Heart left ventricle (tissue), 16 donors: Measurements from ENCODE around the gene CELSR1. TPM values are rescaled to one million over a fixed set of nuclear protein-coding genes. Genes with fewer than 3 reads are reported as not detected.

Experiments used
- ATAC-seq, 4 donors: fragments of 200-7000 bp; cut with Tn5 transposase; one replicate each; pipeline ENCODE4 v1.9.1; 2020 to 2022; ENCODE audit warnings: moderate library complexity in 4 of 4, mild to moderate bottlenecking in 3 of 4, moderate number of reproducible peaks in 1 of 4
- DNase-seq, 5 donors: peaks; one replicate each; pipeline ENCODE4 v3.0.0-alpha.2; 2020
- H3K27ac ChIP-seq, 12 donors: fragments of 200-600 bp; sonication (generic) in 4 of 12; one replicate each; pipeline versions ENCODE4 v1.5.0 to v1.8.0; 2016 to 2022; ENCODE audit warnings: mild to moderate bottlenecking in 2 of 12
- H3K27me3 ChIP-seq, 9 donors: fragments of 200-600 bp; sonication (generic) in 2 of 9; one replicate each; pipeline versions ENCODE4 v1.5.1 to v1.8.0; 2016 to 2022; ENCODE audit warnings: mild to moderate bottlenecking in 3 of 9
- H3K36me3 ChIP-seq, 9 donors: fragments of 200-600 bp; sonication (generic) in 2 of 9; one replicate each; pipeline versions ENCODE4 v1.5.0 to v1.8.0; 2018 to 2022; ENCODE audit warnings: mild to moderate bottlenecking in 2 of 9
- H3K4me1 ChIP-seq, 12 donors: fragments of 200-600 bp; sonication (generic) in 4 of 12; one replicate each; pipeline versions ENCODE4 v1.5.0 to v1.8.0; 2016 to 2022; ENCODE audit warnings: mild to moderate bottlenecking in 3 of 12
- H3K4me3 ChIP-seq, 12 donors: fragments of 200-600 bp; sonication (generic) in 4 of 12; one replicate each; pipeline versions ENCODE4 v1.5.0 to v1.8.0; 2017 to 2022; ENCODE audit warnings: mild to moderate bottlenecking in 9 of 12, moderate library complexity in 4 of 12
- H3K9me3 ChIP-seq, 12 donors: fragments of 200-600 bp; sonication (generic) in 4 of 12; one replicate each; pipeline versions ENCODE4 v1.5.0 to v1.8.0; 2016 to 2022; ENCODE audit warnings: mild to moderate bottlenecking in 1 of 12
- CTCF ChIP-seq, 12 donors: fragments of 200-600 bp; sonication (generic) in 4 of 12; IDR thresholded peaks; one replicate each; pipeline versions ENCODE4 v1.5.0 to v1.8.0; 2018 to 2022; ENCODE audit warnings: antibody characterized with exemption in 12 of 12, mild to moderate bottlenecking in 5 of 12
- POLR2A ChIP-seq, 2 donors: fragments of 450-650 bp; IDR thresholded peaks; one replicate each; pipeline ENCODE4 v1.6.1; 2017; ENCODE audit warnings: antibody characterized with exemption in 2 of 2, mild to moderate bottlenecking in 2 of 2, moderate library complexity in 2 of 2
- WGBS, 4 donors: extraction: QIAGEN DNeasy Blood & Tissue Kit in 2 of 4; methylation state at CpG; one replicate each; pipeline versions ENCODE4 v1.1.5 to v1.1.7; 2013 to 2018; 5-methylcytosine and 5-hydroxymethylcytosine counted together
- intact Hi-C, 10 donors: fragments of 100-400 bp; cut with DNase I; formaldehyde crosslinking; loops; one replicate each; pipeline versions ENCODE4 v1.11.1 to v1.14.2; 2022
- polyA plus RNA-seq, 2 donors: library from polyadenylated mRNA; stranded (reverse); fragments of 200-250 nt; gene quantifications; one replicate each; pipeline ENCODE4 v1.2.3, GENCODE V29; 2013
- total RNA-seq, 9 donors: library from RNA; depleted of rRNA in 2 of 9; stranded (reverse); fragments of >200 nt in 2 of 9; fragmentation: NEBNext Ultra II Directional in 3 of 9; extraction: Animal tissue kit (Norgen Biotek cat#: 25700) in 3 of 9; gene quantifications; one replicate each; pipeline versions ENCODE4 v1.1.0 to v1.2.4, GENCODE V29; 2016 to 2023
- donor health status: ischemic (EF 13 %, LVEDD 7.1; RV severe dilation, severe dysfunction).
- donor health status: healthy with polysubstance abuse.
- donor health status: DM: no; HTN: yes; CAD: no.
- donor health status: DM: no; HTN: no; CAD: no.
- donor health status: ischemic (EF 25% LVEDD 6.9; RV normal size, moderate dysfunction).
- donor health status: ischemic (EF 25% LVEDD 5.7; RV mildly dilated, moderate dysfunction).
- donor health status: healthy.
- donor health status: DM: yes; HTN: yes; CAD: no.
- donor health status: ischemic (EF 35%, LVEDD 5.7; RV mildly dilated, moderate dysfunction).
- donor health status: nonischemic (EF 11% LVEDD 7.7; RV severe dilation, severe dysfunction).
- donor health status: DM: yes; HTN: yes; CAD: no.
- donor health status: PGD.
- donor health status: ischemic (EF 29% LVEDD 5.4; RV normal size, mild dysfunction).
- donor health status: nonischemic (EF 23%, LVEDD 6.1; RV moderate dilation, normal function).

The CELSR1 gene
- total and polyA plus RNA-seq, 11 donors: 5.9 to 15.8 (median 11.9) TPM

DNA sequence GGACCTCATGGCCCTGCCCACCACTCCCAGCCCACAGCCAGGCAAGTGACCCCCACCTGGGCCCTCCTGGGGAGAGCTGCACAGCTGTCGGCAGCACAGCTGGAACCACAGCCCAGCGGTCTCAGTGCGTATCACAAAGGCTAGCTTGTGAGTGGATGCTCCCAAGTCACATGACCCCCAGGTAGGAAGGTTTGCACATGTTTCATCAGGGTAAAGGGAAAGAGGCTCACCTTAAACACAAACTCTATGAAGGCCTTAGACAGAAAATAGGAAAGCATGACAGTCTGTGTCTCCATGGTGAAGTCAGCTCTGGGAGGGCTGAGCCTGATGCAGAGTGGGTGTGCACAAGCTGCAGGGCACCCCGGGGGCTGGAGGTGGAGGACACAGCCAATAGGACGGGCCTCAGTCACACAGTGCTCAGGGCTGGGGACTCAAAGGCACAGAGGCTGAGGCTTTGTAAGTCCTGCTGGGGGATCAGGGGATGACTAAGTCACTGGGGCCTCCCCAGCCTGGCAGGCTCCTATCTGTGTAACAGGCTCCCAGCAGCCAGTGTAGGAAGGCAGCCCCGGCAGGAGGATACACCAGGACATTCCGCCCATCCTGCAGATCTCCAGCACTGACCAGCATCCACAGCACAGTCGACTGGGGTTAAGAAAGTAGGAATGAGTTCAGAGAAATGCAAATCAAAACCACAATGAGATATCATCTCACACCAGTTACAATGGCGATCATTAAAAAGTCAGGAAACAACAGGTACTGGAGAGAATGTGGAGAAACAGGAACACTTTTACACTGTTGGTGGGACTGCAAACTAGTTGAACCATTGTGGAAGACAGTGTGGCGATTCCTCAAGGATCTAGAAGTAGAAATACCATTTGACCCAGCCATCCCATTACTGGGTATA is 22.0 kb downstream of the CELSR1 start:
- no peaks in the 10 kb centered on the region for H3K9me3 ChIP-seq
- peaks cover 0 to 5% (median 0%) of the 10 kb centered on the region in 12 donors for H3K4me1 ChIP-seq
- intact Hi-C loops: no loop called here
- DNase-seq: peak in 1 of 5 donors; percentile 35
- no peaks in the 10 kb centered on the region for H3K27me3 ChIP-seq
- no peaks in the 10 kb centered on the region for H3K36me3 ChIP-seq
- TF ChIP-seq POLR2A (IDR thresholded peaks at IDR 0.05) (no peak), CTCF (IDR thresholded peaks at IDR 0.05) (no peak)
- WGBS, 4 donors: 84 to 90% (median 87%) methylated on average over 10 of the region's 10 CpGs
- no peak for ATAC-seq
- no peak overlapping the region for H3K27ac ChIP-seq
- no peak overlapping the region for H3K4me3 ChIP-seq

DNA sequence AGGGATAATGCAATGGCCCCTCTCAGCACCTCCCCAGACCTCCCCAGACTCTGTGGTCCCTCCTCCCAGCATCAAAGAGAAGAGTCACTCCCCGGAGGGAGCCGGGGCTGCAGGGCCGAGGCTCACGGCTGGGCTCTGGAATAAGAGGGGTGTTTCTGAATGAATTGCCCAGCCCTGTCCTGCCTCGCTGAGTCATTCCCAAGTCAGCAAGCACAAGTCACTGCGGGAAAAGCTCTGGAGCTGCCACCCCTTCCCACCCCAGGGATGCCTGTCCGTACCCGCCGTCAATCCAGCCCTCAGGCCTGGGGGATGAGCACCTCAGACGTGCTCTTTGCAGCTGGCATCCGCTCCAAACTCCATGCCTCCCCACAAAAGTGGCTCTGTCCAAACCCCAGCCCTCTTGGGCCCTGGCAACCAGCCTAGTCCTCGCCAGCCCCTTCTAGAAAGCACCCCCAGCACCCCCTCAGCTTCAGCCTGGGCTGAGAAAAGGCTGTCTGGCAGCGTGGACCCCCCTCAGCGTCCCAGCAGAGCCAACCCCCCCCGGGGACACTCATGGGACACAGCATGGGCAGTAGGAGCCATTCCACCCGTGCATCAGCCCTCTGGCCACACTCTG is 22.7 kb downstream of the CELSR1 start:
- intact Hi-C loops: no loop called here
- Histone ChIP-seq H3K27me3 (no peaks in the 10 kb centered on the region), H3K27ac (no peak overlapping the region), H3K36me3 (no peaks in the 10 kb centered on the region), H3K9me3 (no peaks in the 10 kb centered on the region), H3K4me3 (no peak overlapping the region), H3K4me1 (peaks cover 0 to 5% (median 0%) of the 10 kb centered on the region in 12 donors)
- WGBS, 4 donors: 76 to 96% (median 84%) methylated on average over 5 to 16 of the region's 16 CpGs
- no peak for ATAC-seq
- peak in 1 of 5 donors; percentile 6 for DNase-seq
- TF ChIP-seq POLR2A (IDR thresholded peaks at IDR 0.05): no peak
- no peak for TF ChIP-seq CTCF (IDR thresholded peaks at IDR 0.05)

- no peak for ATAC-seq
- peak in 1 of 5 donors; percentile 17 for DNase-seq
- 90 to 94% (median 92%) methylated on average over 9 to 16 of the region's 16 CpGs for WGBS, 4 donors
- Histone ChIP-seq H3K27me3 (no peaks in the 10 kb centered on the region), H3K9me3 (no peaks in the 10 kb centered on the region), H3K4me1 (peaks cover 0 to 5% (median 0%) of the 10 kb centered on the region in 12 donors), H3K4me3 (no peak overlapping the region), H3K36me3 (no peaks in the 10 kb centered on the region), H3K27ac (no peak overlapping the region)
- TF ChIP-seq CTCF (IDR thresholded peaks at IDR 0.05): no peak
- TF ChIP-seq POLR2A (IDR thresholded peaks at IDR 0.05): no peak
- intact Hi-C loops: no loop called here
Measured at GRCh38 chr22:46513908-46514550, 23.4 kb downstream of the CELSR1 start.

DNA sequence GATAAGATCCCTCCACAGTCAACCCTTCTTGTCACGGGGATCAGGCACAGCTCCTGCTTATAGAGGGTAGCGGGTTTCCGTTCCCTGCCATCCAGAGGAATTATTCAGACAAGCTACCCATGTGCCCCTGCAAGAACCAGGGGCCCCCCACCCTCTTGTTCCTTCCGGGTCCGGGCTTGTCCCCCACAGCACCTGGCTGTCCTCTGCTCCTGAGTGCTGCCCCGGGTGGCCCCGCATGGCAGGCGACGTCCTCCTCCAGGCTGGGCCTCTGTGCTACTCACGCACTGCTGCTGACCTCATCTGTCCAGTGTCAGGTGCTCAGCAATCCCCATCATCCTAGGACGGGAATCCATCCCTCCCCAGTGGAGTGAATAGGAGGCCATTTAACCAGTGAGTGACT is 24.7 kb downstream of the CELSR1 start:
- DNase-seq: no peak
- no peak for ATAC-seq
- 82 to 91% (median 89%) methylated on average over 10 to 11 of the region's 11 CpGs for whole genome bisulfite sequencing, 4 donors
- Histone ChIP-seq H3K36me3 (no peaks in the 10 kb centered on the region), H3K4me3 (no peak overlapping the region), H3K27me3 (peaks cover 0 to 4% (median 0%) of the 10 kb centered on the region in 9 donors), H3K27ac (no peak overlapping the region), H3K9me3 (no peaks in the 10 kb centered on the region), H3K4me1 (peaks cover 0 to 5% (median 0%) of the 10 kb centered on the region in 12 donors)
- no peak for TF ChIP-seq CTCF (IDR thresholded peaks at IDR 0.05)
- TF ChIP-seq POLR2A (IDR thresholded peaks at IDR 0.05): no peak
- intact Hi-C loops: no loop called here
